ENCODE data around the gene MAPK1. TPM values are rescaled to one million over a fixed set of nuclear protein-coding genes. Genes with fewer than 3 reads are reported as not detected.
A peak's percentile ranks its signal among the peaks of the same experiment; 100 is the strongest.

Gene MAPK1
- total RNA-seq, 4 donors from 2014 or later: 72.3 to 121 (median 85.2) TPM

GRCh38 chr22:21865041-21865440, 2.4 kb downstream of the MAPK1 start:
- no peak overlapping the region for H3K4me3 ChIP-seq (ENCODE audit: low read depth, poor library complexity, severe bottlenecking)
- intact Hi-C loops (cut with DNase I; ENCODE audit: low total_unique reads): no loop called here
- WGBS, 2 donors: 7 to 14% methylated on average over 3 of the region's 3 CpGs
- peak in 1 of 2 donors; percentile 61 for DNase-seq (ENCODE audit: low spot score in 2 of 2)
- TF ChIP-seq CTCF (IDR thresholded peaks at IDR 0.05) (no peak), POLR2A (IDR thresholded peaks at IDR 0.05) (no peak)

GRCh38 chr22:21862386-21863245, 4.8 kb downstream of the MAPK1 start:
- TF ChIP-seq POLR2A (IDR thresholded peaks at IDR 0.05): no peak
- TF ChIP-seq CTCF (IDR thresholded peaks at IDR 0.05): no peak
- WGBS, 2 donors: 75 to 88% methylated on average over 9 of the region's 9 CpGs
- DNase-seq (ENCODE audit: low spot score in 2 of 2): no peak
- H3K4me3 ChIP-seq (ENCODE audit: low read depth, poor library complexity, severe bottlenecking): no peak overlapping the region
- intact Hi-C loops (cut with DNase I; ENCODE audit: low total_unique reads): no loop called here

GRCh38 chr22:21861851-21862250, 5.6 kb downstream of the MAPK1 start:
- TF ChIP-seq CTCF (IDR thresholded peaks at IDR 0.05) (no peak), POLR2A (IDR thresholded peaks at IDR 0.05) (no peak)
- intact Hi-C loops (cut with DNase I; ENCODE audit: low total_unique reads): no loop called here
- no peak for DNase-seq (ENCODE audit: low spot score in 2 of 2)
- H3K4me3 ChIP-seq (ENCODE audit: low read depth, poor library complexity, severe bottlenecking): no peak overlapping the region

GRCh38 chr22:21861264-21861848, 6.1 kb downstream of the MAPK1 start:
- intact Hi-C loops (cut with DNase I; ENCODE audit: low total_unique reads): no loop called here
- TF ChIP-seq CTCF (IDR thresholded peaks at IDR 0.05) (no peak), POLR2A (IDR thresholded peaks at IDR 0.05) (no peak)
- no peak for DNase-seq (ENCODE audit: low spot score in 2 of 2)
- 60 to 72% methylated on average over 3 of the region's 3 CpGs for WGBS, 2 donors
- H3K4me3 ChIP-seq (ENCODE audit: low read depth, poor library complexity, severe bottlenecking): no peak overlapping the region

GRCh38 chr22:21860491-21861039, 6.9 kb downstream of the MAPK1 start:
- intact Hi-C loops (cut with DNase I; ENCODE audit: low total_unique reads): no loop called here
- no peak for DNase-seq (ENCODE audit: low spot score in 2 of 2)
- WGBS, 2 donors: 79 to 83% methylated on average over 4 of the region's 4 CpGs
- TF ChIP-seq CTCF (IDR thresholded peaks at IDR 0.05) (no peak), POLR2A (IDR thresholded peaks at IDR 0.05) (no peak)
- no peak overlapping the region for H3K4me3 ChIP-seq (ENCODE audit: low read depth, poor library complexity, severe bottlenecking)
